Measurements from ENCODE around the gene SMAD7. TPM values are rescaled to one million over a fixed set of nuclear protein-coding genes. Genes with fewer than 3 reads are reported as not detected.

The SMAD7 gene
- total and polyA plus RNA-seq, 2 experiments from 2014 or later: 11.8 to 29.8 TPM

GRCh38 chr18:48924630-48925490 lies 25.9 kb downstream of the SMAD7 start:
- peak overlapping the region; percentile 65 for H3K4me2 ChIP-seq
- peak; percentile 11; the same call in 2 of the 3 replicates for ATAC-seq

More at GRCh38 chr18:48924630-48925490, 25.9 kb downstream of the SMAD7 start:
- Histone ChIP-seq H3K79me2 (replicated peaks; ENCODE audit: insufficient read depth) (peaks cover 91% of the 10 kb centered on the region), H3F3A (replicated peaks; ENCODE audit: low read depth) (peaks cover 5% of the 10 kb centered on the region; the same call in 1 of the 2 replicates), H2AFZ (no peak overlapping the region), H3K27me3 (ENCODE audit: insufficient read depth) (no peaks in the 10 kb centered on the region), H3K4me3 (no peak overlapping the region), H3K4me1 (ENCODE audit: insufficient read depth) (peaks cover 65% of the 10 kb centered on the region), H3K9me2 (ENCODE audit: insufficient read depth) (no peaks in the 10 kb centered on the region), H3K36me3 (ENCODE audit: insufficient read depth) (no peaks in the 10 kb centered on the region), H3K27ac (ENCODE audit: low read depth) (no peak overlapping the region), H4K20me1 (replicated peaks; ENCODE audit: insufficient read depth) (peaks cover 36% of the 10 kb centered on the region)
- peak overlapping the region; percentile 53 for H3K27ac Mint-ChIP-seq
- peaks cover 30% of the 10 kb centered on the region for H3K36me3 Mint-ChIP-seq (ENCODE audit: low read depth)
- 0 out of 3 replicates have a peak, but pooled peaks cover 3% of the 10 kb centered on the region for H3K9me3 Mint-ChIP-seq
- no peak for DNase-seq (ENCODE audit: low spot score)
- no peak for TF ChIP-seq CTCF (conservative IDR thresholded peaks at IDR 0.05; ENCODE audit: low read depth in 2 of 2)
- no peak for TF ChIP-seq STAT1 (IDR thresholded peaks at IDR 0.05; ENCODE audit: unreplicated experiment)
- no peak for TF ChIP-seq CREB1 (CRISPR knock-in tag; IDR thresholded peaks at IDR 0.05; ENCODE audit: low read depth)
- TF ChIP-seq EZH2 (IDR thresholded peaks at IDR 0.05; ENCODE audit: low read depth, unreplicated experiment): no peak
- no peak for TF ChIP-seq POLR2AphosphoS5 (IDR thresholded peaks at IDR 0.05; ENCODE audit: low read depth)
- TF ChIP-seq, protein P1, sequence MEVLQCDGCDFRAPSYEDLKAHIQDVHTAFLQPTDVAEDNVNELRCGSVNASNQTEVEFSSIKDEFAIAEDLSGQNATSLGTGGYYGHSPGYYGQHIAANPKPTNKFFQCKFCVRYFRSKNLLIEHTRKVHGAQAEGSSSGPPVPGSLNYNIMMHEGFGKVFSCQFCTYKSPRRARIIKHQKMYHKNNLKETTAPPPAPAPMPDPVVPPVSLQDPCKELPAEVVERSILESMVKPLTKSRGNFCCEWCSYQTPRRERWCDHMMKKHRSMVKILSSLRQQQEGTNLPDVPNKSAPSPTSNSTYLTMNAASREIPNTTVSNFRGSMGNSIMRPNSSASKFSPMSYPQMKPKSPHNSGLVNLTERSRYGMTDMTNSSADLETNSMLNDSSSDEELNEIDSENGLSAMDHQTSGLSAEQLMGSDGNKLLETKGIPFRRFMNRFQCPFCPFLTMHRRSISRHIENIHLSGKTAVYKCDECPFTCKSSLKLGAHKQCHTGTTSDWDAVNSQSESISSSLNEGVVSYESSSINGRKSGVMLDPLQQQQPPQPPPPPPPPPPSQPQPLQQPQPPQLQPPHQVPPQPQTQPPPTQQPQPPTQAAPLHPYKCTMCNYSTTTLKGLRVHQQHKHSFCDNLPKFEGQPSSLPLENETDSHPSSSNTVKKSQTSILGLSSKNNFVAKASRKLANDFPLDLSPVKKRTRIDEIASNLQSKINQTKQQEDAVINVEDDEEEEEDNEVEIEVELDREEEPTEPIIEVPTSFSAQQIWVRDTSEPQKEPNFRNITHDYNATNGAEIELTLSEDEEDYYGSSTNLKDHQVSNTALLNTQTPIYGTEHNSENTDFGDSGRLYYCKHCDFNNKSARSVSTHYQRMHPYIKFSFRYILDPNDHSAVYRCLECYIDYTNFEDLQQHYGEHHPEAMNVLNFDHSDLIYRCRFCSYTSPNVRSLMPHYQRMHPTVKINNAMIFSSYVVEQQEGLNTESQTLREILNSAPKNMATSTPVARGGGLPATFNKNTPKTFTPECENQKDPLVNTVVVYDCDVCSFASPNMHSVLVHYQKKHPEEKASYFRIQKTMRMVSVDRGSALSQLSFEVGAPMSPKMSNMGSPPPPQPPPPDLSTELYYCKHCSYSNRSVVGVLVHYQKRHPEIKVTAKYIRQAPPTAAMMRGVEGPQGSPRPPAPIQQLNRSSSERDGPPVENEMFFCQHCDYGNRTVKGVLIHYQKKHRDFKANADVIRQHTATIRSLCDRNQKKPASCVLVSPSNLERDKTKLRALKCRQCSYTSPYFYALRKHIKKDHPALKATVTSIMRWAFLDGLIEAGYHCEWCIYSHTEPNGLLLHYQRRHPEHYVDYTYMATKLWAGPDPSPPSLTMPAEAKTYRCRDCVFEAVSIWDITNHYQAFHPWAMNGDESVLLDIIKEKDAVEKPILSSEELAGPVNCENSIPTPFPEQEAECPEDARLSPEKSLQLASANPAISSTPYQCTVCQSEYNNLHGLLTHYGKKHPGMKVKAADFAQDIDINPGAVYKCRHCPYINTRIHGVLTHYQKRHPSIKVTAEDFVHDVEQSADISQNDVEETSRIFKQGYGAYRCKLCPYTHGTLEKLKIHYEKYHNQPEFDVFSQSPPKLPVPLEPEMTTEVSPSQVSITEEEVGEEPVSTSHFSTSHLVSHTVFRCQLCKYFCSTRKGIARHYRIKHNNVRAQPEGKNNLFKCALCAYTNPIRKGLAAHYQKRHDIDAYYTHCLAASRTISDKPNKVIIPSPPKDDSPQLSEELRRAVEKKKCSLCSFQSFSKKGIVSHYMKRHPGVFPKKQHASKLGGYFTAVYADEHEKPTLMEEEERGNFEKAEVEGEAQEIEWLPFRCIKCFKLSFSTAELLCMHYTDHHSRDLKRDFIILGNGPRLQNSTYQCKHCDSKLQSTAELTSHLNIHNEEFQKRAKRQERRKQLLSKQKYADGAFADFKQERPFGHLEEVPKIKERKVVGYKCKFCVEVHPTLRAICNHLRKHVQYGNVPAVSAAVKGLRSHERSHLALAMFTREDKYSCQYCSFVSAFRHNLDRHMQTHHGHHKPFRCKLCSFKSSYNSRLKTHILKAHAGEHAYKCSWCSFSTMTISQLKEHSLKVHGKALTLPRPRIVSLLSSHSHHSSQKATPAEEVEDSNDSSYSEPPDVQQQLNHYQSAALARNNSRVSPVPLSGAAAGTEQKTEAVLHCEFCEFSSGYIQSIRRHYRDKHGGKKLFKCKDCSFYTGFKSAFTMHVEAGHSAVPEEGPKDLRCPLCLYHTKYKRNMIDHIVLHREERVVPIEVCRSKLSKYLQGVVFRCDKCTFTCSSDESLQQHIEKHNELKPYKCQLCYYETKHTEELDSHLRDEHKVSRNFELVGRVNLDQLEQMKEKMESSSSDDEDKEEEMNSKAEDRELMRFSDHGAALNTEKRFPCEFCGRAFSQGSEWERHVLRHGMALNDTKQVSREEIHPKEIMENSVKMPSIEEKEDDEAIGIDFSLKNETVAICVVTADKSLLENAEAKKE (CRISPR knock-in tag; IDR thresholded peaks at IDR 0.05): no peak
- TF ChIP-seq, protein P2, sequence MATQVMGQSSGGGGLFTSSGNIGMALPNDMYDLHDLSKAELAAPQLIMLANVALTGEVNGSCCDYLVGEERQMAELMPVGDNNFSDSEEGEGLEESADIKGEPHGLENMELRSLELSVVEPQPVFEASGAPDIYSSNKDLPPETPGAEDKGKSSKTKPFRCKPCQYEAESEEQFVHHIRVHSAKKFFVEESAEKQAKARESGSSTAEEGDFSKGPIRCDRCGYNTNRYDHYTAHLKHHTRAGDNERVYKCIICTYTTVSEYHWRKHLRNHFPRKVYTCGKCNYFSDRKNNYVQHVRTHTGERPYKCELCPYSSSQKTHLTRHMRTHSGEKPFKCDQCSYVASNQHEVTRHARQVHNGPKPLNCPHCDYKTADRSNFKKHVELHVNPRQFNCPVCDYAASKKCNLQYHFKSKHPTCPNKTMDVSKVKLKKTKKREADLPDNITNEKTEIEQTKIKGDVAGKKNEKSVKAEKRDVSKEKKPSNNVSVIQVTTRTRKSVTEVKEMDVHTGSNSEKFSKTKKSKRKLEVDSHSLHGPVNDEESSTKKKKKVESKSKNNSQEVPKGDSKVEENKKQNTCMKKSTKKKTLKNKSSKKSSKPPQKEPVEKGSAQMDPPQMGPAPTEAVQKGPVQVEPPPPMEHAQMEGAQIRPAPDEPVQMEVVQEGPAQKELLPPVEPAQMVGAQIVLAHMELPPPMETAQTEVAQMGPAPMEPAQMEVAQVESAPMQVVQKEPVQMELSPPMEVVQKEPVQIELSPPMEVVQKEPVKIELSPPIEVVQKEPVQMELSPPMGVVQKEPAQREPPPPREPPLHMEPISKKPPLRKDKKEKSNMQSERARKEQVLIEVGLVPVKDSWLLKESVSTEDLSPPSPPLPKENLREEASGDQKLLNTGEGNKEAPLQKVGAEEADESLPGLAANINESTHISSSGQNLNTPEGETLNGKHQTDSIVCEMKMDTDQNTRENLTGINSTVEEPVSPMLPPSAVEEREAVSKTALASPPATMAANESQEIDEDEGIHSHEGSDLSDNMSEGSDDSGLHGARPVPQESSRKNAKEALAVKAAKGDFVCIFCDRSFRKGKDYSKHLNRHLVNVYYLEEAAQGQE (IDR thresholded peaks at IDR 0.05; ENCODE audit: unreplicated experiment): no peak
- TF ChIP-seq NANOG (IDR thresholded peaks at IDR 0.05; ENCODE audit: borderline replicate concordance): no peak
- TF ChIP-seq ETS1 (IDR thresholded peaks at IDR 0.05): no peak
- TF ChIP-seq ZNF331 (CRISPR knock-in tag; IDR thresholded peaks at IDR 0.05; ENCODE audit: low read depth): no peak
- TF ChIP-seq ZNF114 (CRISPR knock-in tag; IDR thresholded peaks at IDR 0.05): no peak
- no peak for TF ChIP-seq JUNB (IDR thresholded peaks at IDR 0.05; ENCODE audit: unreplicated experiment)
- no peak for TF ChIP-seq EZH2phosphoT487 (IDR thresholded peaks at IDR 0.05; ENCODE audit: unreplicated experiment)
- no peak overlapping the region; the same call in 2 of the 3 replicates for H3K4me3 Mint-ChIP-seq
- H3K4me1 Mint-ChIP-seq: peaks cover 82% of the 10 kb centered on the region
- H3K27me3 Mint-ChIP-seq (ENCODE audit: insufficient read depth, low read depth, poor library complexity): peaks cover 22% of the 10 kb centered on the region
